GM23248 (cell line): ENCODE data around the gene DBH.

Experiments
- EZH2 ChIP-seq: fragments of 200-600 bp; sonication (generic); IDR thresholded peaks from 2 replicates; pipeline ENCODE4 v1.6.1; 2018; ENCODE audit warnings: antibody characterized with exemption, mild to moderate bottlenecking; ENCODE audit not compliant: insufficient read depth, poor library complexity, severe bottlenecking
- EZH2phosphoT487 ChIP-seq: fragments of 200-600 bp; sonication (generic); IDR thresholded peaks from 2 replicates; pipeline ENCODE4 v1.6.1; 2018; ENCODE audit warnings: antibody characterized with exemption, moderate library complexity, mild to moderate bottlenecking, low read depth; ENCODE audit not compliant: insufficient read depth

- TF ChIP-seq EZH2 (no peak), EZH2phosphoT487 (no peak)
Observed at GRCh38 chr9:133707065-133707762, 71.1 kb downstream of the DBH start.
